Activated naive CD8-positive, alpha-beta T cell treated with anti-CD3 and anti-CD28 coated beads for 36 hours (primary cell): ENCODE measurements around the gene BTLA. TPM values are rescaled to one million over a fixed set of nuclear protein-coding genes. Genes with fewer than 3 reads are reported as not detected.
"Not testable (repeated sequence)": the region's sequence is repeated elsewhere in the genome, so short reads cannot be mapped to it uniquely, and the experiment has no call there.

Experiments
- DNase-seq: peaks from one replicate; pipeline ENCODE4 v3.0.0; 2021
- H3K27ac Mint-ChIP-seq: one replicate; pipeline ENCODE4 v1.8.0; 2022; ENCODE audit warnings: mild to moderate bottlenecking, moderate library complexity, mixed read lengths
- H3K27me3 Mint-ChIP-seq: one replicate; pipeline ENCODE4 v1.8.0; 2022; ENCODE audit warnings: mild to moderate bottlenecking, mixed read lengths
- H3K36me3 Mint-ChIP-seq: one replicate; pipeline ENCODE4 v1.8.0; 2021; ENCODE audit warnings: mild to moderate bottlenecking, mixed read lengths
- H3K4me1 Mint-ChIP-seq: one replicate; pipeline ENCODE4 v1.8.0; 2021; ENCODE audit warnings: mixed read lengths
- H3K4me3 Mint-ChIP-seq: one replicate; pipeline ENCODE4 v1.8.0; 2022; ENCODE audit warnings: mild to moderate bottlenecking, moderate library complexity, mixed read lengths
- H3K9me3 Mint-ChIP-seq: one replicate; pipeline ENCODE4 v1.8.0; 2022; ENCODE audit warnings: mixed read lengths
- total RNA-seq, 2 experiments: library from RNA; stranded (reverse); gene quantifications; one replicate each; pipeline ENCODE4 v1.2.3, GENCODE V29; 2021

The BTLA gene
- total RNA-seq, 2 experiments from 2014 or later, result 34.1 to 41.2 TPM

DNA sequence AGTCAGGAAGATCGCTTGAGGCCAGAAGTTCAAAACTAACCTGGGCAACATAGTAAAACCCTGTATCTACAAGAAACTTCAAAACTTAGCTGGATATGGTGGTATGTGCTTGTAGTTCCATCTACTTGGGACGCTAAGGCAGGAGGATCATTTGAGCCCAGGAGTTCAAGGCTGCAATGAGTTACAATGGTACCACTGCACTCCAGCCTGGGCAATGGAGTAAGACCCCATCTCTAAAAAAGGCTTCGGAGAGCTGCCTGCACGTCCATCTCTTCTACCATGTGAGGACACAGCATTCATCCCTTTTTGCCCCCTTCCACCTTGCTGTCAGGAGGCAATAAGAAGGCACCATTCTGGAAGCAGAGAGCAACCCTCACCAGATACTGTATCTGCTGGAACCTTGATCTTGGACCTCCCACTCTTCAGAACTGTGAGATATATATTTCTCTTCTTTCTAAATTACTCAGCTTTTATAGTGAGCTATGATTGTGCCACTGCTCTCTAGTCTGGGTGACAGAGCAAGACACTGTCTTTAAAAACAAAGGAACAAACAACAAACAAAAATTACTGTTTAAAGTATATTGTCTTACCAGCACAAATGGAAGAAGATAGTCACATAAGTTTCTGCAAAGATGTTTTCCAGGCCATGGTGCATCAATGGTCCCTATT lies 4.2 kb upstream of the BTLA start:
- Mint-ChIP-seq H3K27me3 (no peaks in the 10 kb centered on the region), H3K9me3 (no peaks in the 10 kb centered on the region), H3K4me1 (peaks cover 57% of the 10 kb centered on the region), H3K4me3 (no peak overlapping the region), H3K27ac (no peak overlapping the region), H3K36me3 (peaks cover 4% of the 10 kb centered on the region)
- no peak for DNase-seq

DNA sequence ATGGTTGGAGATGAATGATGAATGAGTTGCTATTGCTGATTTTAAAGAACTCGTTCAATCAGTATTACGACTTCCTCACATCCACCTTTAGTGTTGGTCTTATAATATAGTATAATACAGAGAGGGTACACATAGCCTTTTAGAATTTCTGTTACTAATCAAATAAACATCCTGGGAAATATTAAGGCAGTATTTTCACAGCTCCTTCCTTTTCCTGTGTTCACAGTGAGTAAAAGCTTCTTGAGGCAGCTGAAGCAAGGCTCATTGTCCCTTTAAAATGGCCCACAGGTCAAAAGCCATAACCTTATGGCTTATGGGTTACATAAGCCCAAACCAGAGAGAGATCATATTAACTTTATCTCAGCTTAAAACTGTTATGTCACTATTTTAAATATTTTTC lies 1.3 kb upstream of the BTLA start:
- Mint-ChIP-seq H3K4me3 (peak overlapping the region; percentile 99), H3K4me1 (peaks cover 53% of the 10 kb centered on the region), H3K36me3 (peaks cover 26% of the 10 kb centered on the region), H3K27ac (peak overlapping the region; percentile 98), H3K9me3 (no peaks in the 10 kb centered on the region), H3K27me3 (no peaks in the 10 kb centered on the region)
- DNase-seq, result no peak

DNA sequence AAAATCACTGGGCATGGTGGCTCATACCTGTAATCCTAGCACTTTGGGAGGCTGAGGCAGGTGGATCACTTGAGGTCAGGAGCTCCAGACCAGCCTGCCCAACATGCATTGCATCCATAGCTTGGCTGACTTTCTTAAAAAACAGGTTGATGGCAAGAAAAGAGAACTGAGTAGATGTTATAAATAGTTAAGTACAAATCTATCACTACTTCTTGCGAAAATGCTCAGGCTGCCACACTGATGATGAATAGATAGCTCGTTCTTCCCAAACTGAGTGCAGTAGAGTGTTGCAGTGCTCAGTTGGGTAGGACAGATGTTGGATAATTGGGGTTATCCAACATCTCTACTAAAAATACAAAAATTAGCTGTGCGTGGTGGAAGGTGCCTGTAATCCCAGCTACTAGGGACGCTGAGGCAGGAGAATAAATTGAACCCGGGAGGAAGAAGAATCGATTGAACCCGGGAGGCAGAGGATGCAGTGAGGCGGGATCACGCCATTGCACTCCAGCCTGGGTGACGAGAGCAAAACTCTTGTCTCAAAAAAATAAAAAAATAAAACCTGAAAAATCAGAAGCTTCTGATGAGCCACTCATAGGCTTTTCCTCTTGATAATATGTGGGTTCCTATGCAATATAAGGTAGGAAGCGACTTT lies 1.2 kb downstream of the BTLA start:
- peaks cover 53% of the 10 kb centered on the region for H3K4me1 Mint-ChIP-seq
- peak overlapping the region; percentile 98 for H3K27ac Mint-ChIP-seq
- peaks cover 50% of the 10 kb centered on the region for H3K36me3 Mint-ChIP-seq
- peaks cover 8% of the 10 kb centered on the region for H3K9me3 Mint-ChIP-seq
- peak overlapping the region; percentile 99 for H3K4me3 Mint-ChIP-seq
- DNase-seq, result peak; percentile 27
- H3K27me3 Mint-ChIP-seq, result no peaks in the 10 kb centered on the region

DNA sequence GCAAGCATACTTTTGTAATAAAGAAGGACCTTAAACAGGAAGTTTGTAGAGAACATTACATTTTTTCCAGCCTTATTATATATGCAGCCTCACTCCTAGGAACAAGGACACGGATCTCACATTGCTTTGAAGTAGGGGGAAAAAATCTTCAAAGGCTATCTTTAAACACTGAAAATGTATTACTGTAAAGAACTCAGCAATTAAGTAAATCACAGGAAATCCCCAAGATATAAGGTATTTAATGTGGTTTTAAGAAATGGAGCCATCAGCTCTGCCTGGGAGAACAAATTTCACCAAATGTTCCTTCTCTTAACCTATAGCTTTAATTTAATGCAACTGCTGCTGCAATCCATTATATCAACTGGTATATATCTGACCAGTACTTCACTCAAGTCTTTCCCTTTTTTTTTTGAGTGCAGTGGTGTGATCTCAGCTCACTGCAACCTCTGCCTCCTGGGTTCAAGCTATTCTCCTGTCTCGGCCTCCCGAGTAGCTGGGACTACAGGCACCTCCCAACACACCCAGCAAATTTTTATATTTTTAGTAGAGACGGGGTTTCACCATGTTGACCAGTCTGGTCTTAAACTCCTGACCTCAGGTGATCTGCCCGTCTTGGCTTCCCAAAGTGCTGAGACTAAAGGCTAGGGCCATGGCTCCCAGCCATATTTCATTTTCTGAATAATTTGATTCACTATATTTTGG lies 2.8 kb downstream of the BTLA start:
- H3K27me3 Mint-ChIP-seq, result no peaks in the 10 kb centered on the region
- DNase-seq, result no peak
- H3K4me3 Mint-ChIP-seq, result peak overlapping the region; percentile 88
- peaks cover 8% of the 10 kb centered on the region for H3K9me3 Mint-ChIP-seq
- H3K36me3 Mint-ChIP-seq, result peaks cover 58% of the 10 kb centered on the region
- H3K4me1 Mint-ChIP-seq, result peaks cover 65% of the 10 kb centered on the region
- peak overlapping the region; percentile 84 for H3K27ac Mint-ChIP-seq

DNA sequence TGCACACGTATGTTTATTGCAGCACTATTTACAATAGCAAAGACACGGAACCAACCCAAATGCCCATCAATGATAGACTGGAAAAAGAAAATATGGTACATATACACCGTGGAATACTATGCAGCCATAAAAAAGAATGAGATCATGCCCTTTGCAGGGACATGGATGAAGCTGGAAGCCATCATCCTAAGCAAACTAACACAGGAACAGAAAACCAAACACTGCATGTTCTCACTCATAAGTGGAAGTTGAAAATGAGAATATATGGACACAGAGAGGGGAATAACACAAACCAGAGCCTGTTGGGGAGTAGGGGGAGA lies 4.9 kb downstream of the BTLA start:
- Mint-ChIP-seq H3K4me3 (peak overlapping the region; percentile 16), H3K27ac (peak overlapping the region; percentile 72), H3K36me3 (peaks cover 72% of the 10 kb centered on the region), H3K4me1 (peaks cover 66% of the 10 kb centered on the region)
- H3K9me3 Mint-ChIP-seq, DNase-seq, H3K27me3 Mint-ChIP-seq: not testable (repeated sequence)

DNA sequence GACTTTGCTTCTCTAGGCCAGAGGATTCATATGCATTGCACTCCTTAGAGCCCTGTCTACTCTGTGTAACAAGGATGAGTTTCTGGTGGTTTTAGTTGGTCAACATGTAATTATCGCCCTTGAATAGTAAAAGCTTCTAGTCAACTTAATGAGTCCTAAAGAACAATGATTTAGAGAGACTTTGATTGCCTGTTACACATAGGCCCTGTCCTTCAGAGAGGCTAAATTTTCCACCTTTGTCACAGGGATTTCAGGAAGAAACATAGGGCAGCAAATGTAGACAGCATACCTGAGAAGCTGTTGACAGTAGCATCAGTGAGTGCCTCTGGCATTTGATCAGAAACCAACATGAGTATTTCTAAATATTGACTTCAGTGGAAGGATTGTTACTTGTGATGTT lies 7.1 kb downstream of the BTLA start:
- peak overlapping the region; percentile 1 for H3K4me3 Mint-ChIP-seq
- peaks cover 13% of the 10 kb centered on the region for H3K9me3 Mint-ChIP-seq
- no peak for DNase-seq
- peaks cover 79% of the 10 kb centered on the region for H3K36me3 Mint-ChIP-seq
- H3K27me3 Mint-ChIP-seq, result no peaks in the 10 kb centered on the region
- H3K27ac Mint-ChIP-seq, result peak overlapping the region; percentile 91
- H3K4me1 Mint-ChIP-seq, result peaks cover 81% of the 10 kb centered on the region

DNA sequence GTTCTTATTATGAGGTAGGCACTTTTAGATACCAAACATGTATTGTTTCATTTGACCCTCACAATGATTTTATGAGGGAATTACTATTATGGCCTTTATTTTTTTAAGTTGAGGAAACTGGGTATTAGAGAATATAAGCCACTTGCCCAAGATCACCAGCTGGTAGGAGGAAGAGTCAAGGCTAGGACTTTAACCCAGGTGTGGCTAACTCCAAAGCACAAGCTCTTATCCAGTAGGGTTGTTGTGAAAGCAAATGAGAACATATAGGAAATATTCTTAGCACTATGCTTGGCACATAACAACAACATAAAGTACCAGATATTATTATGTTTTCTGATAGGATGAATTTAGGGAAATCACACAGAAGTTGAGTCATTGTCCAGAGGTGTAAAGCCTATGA lies 7.9 kb downstream of the BTLA start:
- peaks cover 81% of the 10 kb centered on the region for H3K4me1 Mint-ChIP-seq
- H3K4me3 Mint-ChIP-seq, result peak overlapping the region; percentile 49
- H3K9me3 Mint-ChIP-seq, result peaks cover 13% of the 10 kb centered on the region
- peaks cover 79% of the 10 kb centered on the region for H3K36me3 Mint-ChIP-seq
- H3K27me3 Mint-ChIP-seq, result no peaks in the 10 kb centered on the region
- no peak for DNase-seq
- peak overlapping the region; percentile 91 for H3K27ac Mint-ChIP-seq

DNA sequence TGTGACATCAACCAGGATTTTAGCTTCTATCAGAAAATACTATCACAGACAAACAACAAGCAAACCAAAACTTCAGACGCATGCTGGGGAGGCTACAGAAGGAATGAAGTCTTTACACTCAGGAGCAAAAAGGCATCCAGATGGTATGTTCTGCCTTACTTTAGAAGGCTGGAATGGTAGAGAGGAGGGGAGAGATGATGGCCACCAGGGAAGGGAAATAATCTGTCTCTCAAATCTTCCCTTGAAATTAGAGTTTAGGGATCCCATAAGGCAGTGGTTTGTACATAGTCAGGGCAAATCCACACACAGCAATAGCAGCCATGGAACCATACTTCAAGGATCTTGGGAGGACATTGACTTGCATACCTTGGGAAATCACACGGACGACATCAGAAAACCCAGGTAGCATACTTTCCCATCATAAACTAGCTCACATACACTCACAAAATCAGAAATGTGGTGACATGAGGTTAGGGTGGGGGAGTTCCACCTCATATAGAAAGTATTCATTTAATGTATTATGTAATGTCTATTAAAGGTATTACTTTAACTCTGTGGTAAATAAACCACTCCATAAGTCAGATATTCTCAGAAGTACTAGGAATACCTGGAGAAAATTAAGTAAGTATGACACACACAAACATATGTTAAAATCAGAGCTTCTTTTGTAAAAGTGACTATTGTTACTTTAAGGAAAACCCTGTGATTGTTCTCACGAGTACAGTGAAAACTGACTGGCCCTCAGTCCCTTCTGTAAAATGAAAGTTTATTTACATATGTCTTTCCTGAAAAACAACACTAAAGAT lies 9.4 kb downstream of the BTLA start:
- H3K4me3 Mint-ChIP-seq, result peak overlapping the region; percentile 53
- no peaks in the 10 kb centered on the region for H3K27me3 Mint-ChIP-seq
- peaks cover 13% of the 10 kb centered on the region for H3K9me3 Mint-ChIP-seq
- peaks cover 74% of the 10 kb centered on the region for H3K4me1 Mint-ChIP-seq
- peak overlapping the region; percentile 91 for H3K27ac Mint-ChIP-seq
- H3K36me3 Mint-ChIP-seq, result peaks cover 74% of the 10 kb centered on the region
- DNase-seq, result no peak

DNA sequence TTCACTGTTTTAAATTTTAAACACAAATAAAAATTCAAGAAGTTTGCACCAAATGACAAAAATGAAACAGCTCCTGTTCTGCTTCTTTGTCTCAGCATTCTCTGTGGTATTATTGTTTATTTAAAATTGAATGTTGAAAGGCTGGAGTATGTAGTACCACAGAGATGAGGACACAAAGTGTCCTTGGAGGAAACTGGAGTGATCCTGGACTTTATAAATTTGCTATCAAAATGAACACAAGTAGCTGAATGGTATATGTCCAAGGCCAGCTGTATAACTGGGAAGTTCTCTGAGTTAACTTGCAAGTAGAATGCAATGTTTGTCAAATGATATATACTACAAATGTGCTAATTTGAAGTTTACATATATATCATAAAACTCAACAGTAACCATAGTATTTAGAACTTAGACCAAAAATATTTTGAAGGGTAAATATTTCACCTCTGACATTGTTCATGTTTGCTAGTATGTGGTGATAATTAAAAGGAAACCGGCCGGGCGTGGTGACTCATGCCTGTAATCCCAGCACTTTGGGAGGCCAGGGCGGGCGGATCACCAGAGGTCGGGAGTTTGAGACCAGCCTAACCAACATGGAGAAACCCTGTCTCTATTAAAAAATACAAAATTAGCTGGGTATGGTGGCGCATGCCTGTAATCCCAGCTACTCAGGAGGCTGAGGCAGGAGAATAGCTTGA lies 12.3 kb downstream of the BTLA start:
- H3K9me3 Mint-ChIP-seq, result peaks cover 5% of the 10 kb centered on the region
- DNase-seq, result no peak
- H3K4me3 Mint-ChIP-seq, result no peak overlapping the region
- H3K27ac Mint-ChIP-seq, result no peak overlapping the region
- H3K27me3 Mint-ChIP-seq, result no peaks in the 10 kb centered on the region
- peaks cover 77% of the 10 kb centered on the region for H3K36me3 Mint-ChIP-seq
- H3K4me1 Mint-ChIP-seq, result peaks cover 72% of the 10 kb centered on the region

DNA sequence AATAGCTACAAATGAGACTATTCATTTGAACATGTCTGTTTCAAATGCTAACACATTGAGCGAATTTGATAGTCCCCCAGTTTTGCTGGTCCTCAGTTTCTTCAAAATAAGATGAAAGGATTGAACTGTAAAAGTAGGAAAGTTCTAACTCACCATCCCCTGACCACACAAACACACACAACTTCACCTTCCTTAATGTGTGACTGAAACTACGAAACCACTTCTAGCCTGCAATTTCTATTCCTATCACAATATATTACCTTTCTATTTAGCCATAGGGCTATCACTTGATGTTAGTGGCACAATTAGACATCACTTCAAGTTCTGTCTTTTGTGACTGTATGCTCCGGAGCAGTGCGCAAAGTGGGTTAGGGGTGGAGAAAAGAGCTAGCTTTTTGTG lies 14.9 kb downstream of the BTLA start:
- no peaks in the 10 kb centered on the region for H3K27me3 Mint-ChIP-seq
- H3K27ac Mint-ChIP-seq, result peak overlapping the region; percentile 32
- H3K36me3 Mint-ChIP-seq, result peaks cover 80% of the 10 kb centered on the region
- H3K9me3 Mint-ChIP-seq, result peaks cover 3% of the 10 kb centered on the region
- peaks cover 69% of the 10 kb centered on the region for H3K4me1 Mint-ChIP-seq
- no peak for DNase-seq
- no peak overlapping the region for H3K4me3 Mint-ChIP-seq

DNA sequence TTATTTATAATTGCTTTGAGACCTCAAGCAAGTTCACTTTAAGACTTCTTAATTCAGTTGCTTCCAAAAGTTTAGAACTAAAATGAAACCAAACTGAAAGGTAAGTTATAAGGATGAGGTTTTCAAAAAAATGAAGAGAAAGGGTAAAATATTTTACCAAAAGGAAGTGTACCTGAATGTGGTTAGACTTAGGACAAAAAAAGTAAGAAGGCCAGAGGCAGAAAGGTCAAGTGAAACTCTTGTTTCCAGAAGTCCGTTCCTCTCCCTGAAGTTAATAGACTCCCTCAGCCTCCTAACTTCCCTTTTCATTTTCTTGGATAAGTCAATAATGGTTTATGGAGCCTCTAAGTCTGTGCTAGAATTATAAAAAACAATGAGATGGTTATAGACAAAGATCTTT lies 16.6 kb downstream of the BTLA start:
- Mint-ChIP-seq H3K27ac (peak overlapping the region; percentile 40), H3K27me3 (no peaks in the 10 kb centered on the region), H3K36me3 (peaks cover 78% of the 10 kb centered on the region), H3K9me3 (no peaks in the 10 kb centered on the region), H3K4me1 (peaks cover 58% of the 10 kb centered on the region), H3K4me3 (no peak overlapping the region)
- DNase-seq, result no peak

DNA sequence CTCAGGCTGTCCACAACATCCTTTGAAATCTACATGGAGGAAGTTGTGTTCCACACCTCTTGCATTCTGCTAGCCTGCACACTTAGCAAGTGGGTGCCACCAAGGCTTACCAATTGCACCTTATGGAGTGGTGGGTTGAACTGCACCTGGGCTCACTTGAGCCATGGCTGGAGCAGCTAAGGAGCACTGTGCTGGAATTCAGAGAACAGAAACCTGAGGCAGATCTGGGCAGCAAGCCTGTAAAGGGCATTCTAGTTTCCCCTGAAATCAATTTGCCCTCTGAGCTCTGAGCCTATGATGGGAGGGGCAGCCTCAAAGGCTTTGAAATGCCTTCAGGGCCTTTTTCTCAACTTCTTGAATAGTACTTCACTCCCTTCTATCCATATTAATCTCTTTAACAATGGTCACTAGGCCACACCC lies 18.0 kb downstream of the BTLA start:
- H3K27ac Mint-ChIP-seq, result no peak overlapping the region
- no peaks in the 10 kb centered on the region for H3K27me3 Mint-ChIP-seq
- H3K36me3 Mint-ChIP-seq, result peaks cover 78% of the 10 kb centered on the region
- peaks cover 1% of the 10 kb centered on the region for H3K9me3 Mint-ChIP-seq
- no peak overlapping the region for H3K4me3 Mint-ChIP-seq
- H3K4me1 Mint-ChIP-seq, result peaks cover 51% of the 10 kb centered on the region
- DNase-seq, result no peak

DNA sequence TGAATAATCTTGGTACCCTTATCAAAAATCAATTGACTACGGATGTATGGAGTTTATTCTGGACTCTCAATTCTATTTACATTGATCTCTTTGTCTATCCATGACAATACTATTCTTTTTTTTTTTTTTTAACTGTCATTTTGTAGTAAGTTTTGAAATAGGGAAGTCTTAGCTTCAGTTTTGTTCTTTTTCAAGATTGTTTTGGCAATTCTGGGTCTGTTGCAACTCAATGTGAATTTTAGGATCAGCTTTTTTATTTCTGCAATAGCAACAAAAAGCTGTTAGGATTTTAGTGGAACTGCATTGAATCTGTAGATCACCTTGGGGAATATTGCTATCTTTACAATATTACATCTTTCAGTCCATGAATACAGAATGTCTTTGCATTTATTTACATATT lies 21.4 kb downstream of the BTLA start:
- peaks cover 3% of the 10 kb centered on the region for H3K9me3 Mint-ChIP-seq
- no peak for DNase-seq
- no peak overlapping the region for H3K4me3 Mint-ChIP-seq
- peaks cover 58% of the 10 kb centered on the region for H3K4me1 Mint-ChIP-seq
- H3K27ac Mint-ChIP-seq, result no peak overlapping the region
- H3K27me3 Mint-ChIP-seq, result no peaks in the 10 kb centered on the region
- peaks cover 76% of the 10 kb centered on the region for H3K36me3 Mint-ChIP-seq

DNA sequence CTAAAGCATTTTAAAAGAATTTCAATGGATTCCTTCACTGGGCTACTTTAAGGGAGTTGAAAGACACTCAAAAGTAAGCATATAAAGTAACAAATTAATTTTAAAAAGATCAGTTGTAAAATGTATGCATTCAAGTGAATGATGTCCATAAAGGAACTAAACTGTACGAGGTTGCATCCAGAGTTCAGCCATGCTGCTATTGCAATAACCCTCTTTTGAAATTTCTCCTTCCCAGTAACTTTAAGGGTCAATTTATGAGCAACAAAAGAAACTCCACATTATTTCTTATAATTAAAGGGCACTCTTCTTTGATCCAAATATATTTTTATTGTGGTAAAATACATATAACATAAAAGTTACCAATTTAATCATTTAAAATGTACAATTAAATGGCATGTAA lies 22.9 kb downstream of the BTLA start:
- H3K27ac Mint-ChIP-seq, result no peak overlapping the region
- H3K36me3 Mint-ChIP-seq, result peaks cover 78% of the 10 kb centered on the region
- no peaks in the 10 kb centered on the region for H3K27me3 Mint-ChIP-seq
- no peak overlapping the region for H3K4me3 Mint-ChIP-seq
- H3K4me1 Mint-ChIP-seq, result peaks cover 56% of the 10 kb centered on the region
- peaks cover 3% of the 10 kb centered on the region for H3K9me3 Mint-ChIP-seq
- DNase-seq, result no peak
